Esophagus muscularis mucosa (tissue), 4 donors: ENCODE measurements around the gene TBC1D22A. TPM values are rescaled to one million over a fixed set of nuclear protein-coding genes. Genes with fewer than 3 reads are reported as not detected.

Source experiments
- DNase-seq: peaks from one replicate; pipeline ENCODE4 v3.0.0-alpha.2; 2017; ENCODE audit errors: extremely low spot score
- H3K27ac ChIP-seq, 4 donors: fragments of 200-600 bp; sonication (generic); replicated peaks in 1 of 4; 1 replicate in 3 of 4; 2 replicates in 1 of 4; pipeline ENCODE4 v1.5.1; 2016 to 2019; ENCODE audit warnings: mild to moderate bottlenecking in 1 of 4
- H3K27me3 ChIP-seq, 4 donors: fragments of 200-600 bp; sonication (generic); one replicate each; pipeline versions ENCODE4 v1.5.1 to v1.6.0; 2016 to 2019
- H3K36me3 ChIP-seq, 4 donors: fragments of 200-600 bp; sonication (generic); one replicate each; pipeline ENCODE4 v1.5.1; 2016 to 2019
- H3K4me1 ChIP-seq, 4 donors: fragments of 200-600 bp; sonication (generic); one replicate each; pipeline ENCODE4 v1.5.1; 2016 to 2019
- H3K4me3 ChIP-seq, 4 donors: fragments of 200-600 bp; sonication (generic); 1 replicate in 2 of 4; 2 replicates in 2 of 4; pipeline ENCODE4 v1.5.1; 2016 to 2019; ENCODE audit warnings: mild to moderate bottlenecking in 4 of 4, moderate library complexity in 1 of 4
- H3K9me3 ChIP-seq, 4 donors: fragments of 200-600 bp; sonication (generic); 1 replicate in 3 of 4; 2 replicates in 1 of 4; pipeline ENCODE4 v1.5.1; 2016 to 2019
- CTCF ChIP-seq, 3 experiments: fragments of 200-600 bp in 2 of 3; fragments of 450-650 bp in 1 of 3; sonication (generic) in 2 of 3; IDR thresholded peaks; one replicate each; pipeline ENCODE4 v1.5.1; 2017 to 2019; ENCODE audit warnings: antibody characterized with exemption in 3 of 3, mild to moderate bottlenecking in 2 of 3, moderate library complexity in 1 of 3
- EP300 ChIP-seq: sonication (generic); formaldehyde crosslinking; IDR thresholded peaks from one replicate; pipeline ENCODE4 v1.6.1; 2017; ENCODE audit warnings: antibody characterized with exemption
- POLR2A ChIP-seq: fragments of 450-650 bp; IDR thresholded peaks from one replicate; pipeline ENCODE4 v1.6.1; 2017; ENCODE audit warnings: antibody characterized with exemption, moderate library complexity, mild to moderate bottlenecking, low read depth
- POLR2AphosphoS5 ChIP-seq, 2 donors: sonication (generic); formaldehyde crosslinking; IDR thresholded peaks; one replicate each; pipeline ENCODE4 v1.6.1; 2017; ENCODE audit warnings: antibody characterized with exemption in 2 of 2
- WGBS: methylation state at CpG from one replicate; pipeline ENCODE4 v1.1.5; 2018; 5-methylcytosine and 5-hydroxymethylcytosine counted together
- intact Hi-C: fragments of 100-400 bp; cut with DNase I; formaldehyde crosslinking; loops from one replicate; pipeline ENCODE4 v1.15.1; 2023
- total RNA-seq, 4 donors: library from RNA; depleted of rRNA; stranded (reverse); fragments of >200 nt; gene quantifications; one replicate each; pipeline versions ENCODE4 v1.1.0 to v1.2.1, GENCODE V29; 2016

The TBC1D22A gene
- total RNA-seq, 4 donors from 2014 or later = 15.2 to 20.7 (median 18.8) TPM

GRCh38 chr22:47210112-47210657 is 447.7 kb downstream of the TBC1D22A start:
- Histone ChIP-seq H3K36me3 (no peaks in the 10 kb centered on the region), H3K4me3 (no peak overlapping the region), H3K4me1 (no peaks in the 10 kb centered on the region), H3K27me3 (peaks cover 0 to 33% (median 0%) of the 10 kb centered on the region in 4 donors), H3K9me3 (no peaks in the 10 kb centered on the region), H3K27ac (no peak overlapping the region)
- TF ChIP-seq POLR2A = no peak
- intact Hi-C loops = no loop called here
- WGBS = 95% methylated on average over 16 of the region's 19 CpGs
- DNase-seq = no peak

- DNase-seq = no peak
- H3K4me3 ChIP-seq = no peak overlapping the region
- 91% methylated on average over 9 of the region's 9 CpGs for WGBS
- H3K36me3 ChIP-seq = no peaks in the 10 kb centered on the region
- H3K27me3 ChIP-seq = peaks cover 0 to 28% (median 0%) of the 10 kb centered on the region in 4 donors
- intact Hi-C loops = no loop called here
- TF ChIP-seq POLR2AphosphoS5 (IDR thresholded peaks at IDR 0.05) (no peak), POLR2A (no peak), CTCF (IDR thresholded peaks at IDR 0.05) (no peak), EP300 (no peak)
- H3K4me1 ChIP-seq = no peaks in the 10 kb centered on the region
- no peaks in the 10 kb centered on the region for H3K9me3 ChIP-seq
- no peak overlapping the region for H3K27ac ChIP-seq
Observed at GRCh38 chr22:47210686-47211085, 448.2 kb downstream of the TBC1D22A start.

- no peak for DNase-seq
- intact Hi-C loops = no loop called here
Observed at GRCh38 chr22:47213571-47214230, 451.3 kb downstream of the TBC1D22A start.

GRCh38 chr22:47215851-47216250 is 453.4 kb downstream of the TBC1D22A start:
- no peak overlapping the region for H3K27ac ChIP-seq
- no peaks in the 10 kb centered on the region for H3K4me1 ChIP-seq
- H3K27me3 ChIP-seq = peaks cover 0 to 7% (median 0%) of the 10 kb centered on the region in 4 donors
- TF ChIP-seq POLR2AphosphoS5 (IDR thresholded peaks at IDR 0.05) = no peak
- TF ChIP-seq CTCF (IDR thresholded peaks at IDR 0.05) = no peak
- TF ChIP-seq POLR2A = no peak
- no peak for TF ChIP-seq EP300
- intact Hi-C loops = no loop called here
- no peak for DNase-seq
- no peaks in the 10 kb centered on the region for H3K36me3 ChIP-seq
- 86% methylated on average over 5 of the region's 5 CpGs for WGBS
- H3K4me3 ChIP-seq = no peak overlapping the region
- no peaks in the 10 kb centered on the region for H3K9me3 ChIP-seq

More at GRCh38 chr22:47213571-47214230, 451.3 kb downstream of the TBC1D22A start:
- no peak overlapping the region for H3K27ac ChIP-seq
- H3K36me3 ChIP-seq = no peaks in the 10 kb centered on the region
- H3K9me3 ChIP-seq = no peaks in the 10 kb centered on the region
- WGBS = 71% methylated on average over 13 of the region's 16 CpGs
- no peaks in the 10 kb centered on the region for H3K4me1 ChIP-seq
- H3K4me3 ChIP-seq = no peak overlapping the region
- TF ChIP-seq POLR2AphosphoS5 (IDR thresholded peaks at IDR 0.05) (no peak), EP300 (no peak), CTCF (IDR thresholded peaks at IDR 0.05) (peak; percentile 39 to 62 (median 40)), POLR2A (no peak)
- H3K27me3 ChIP-seq = peaks cover 0 to 5% (median 0%) of the 10 kb centered on the region in 4 donors

GRCh38 chr22:47218671-47219070 is 456.2 kb downstream of the TBC1D22A start:
- no peak overlapping the region for H3K27ac ChIP-seq
- H3K27me3 ChIP-seq = peaks cover 0 to 7% (median 0%) of the 10 kb centered on the region in 4 donors
- intact Hi-C loops = no loop called here
- H3K9me3 ChIP-seq = no peaks in the 10 kb centered on the region
- no peaks in the 10 kb centered on the region for H3K4me1 ChIP-seq
- no peak for TF ChIP-seq CTCF (IDR thresholded peaks at IDR 0.05)
- TF ChIP-seq POLR2A = no peak
- no peak for TF ChIP-seq EP300
- TF ChIP-seq POLR2AphosphoS5 (IDR thresholded peaks at IDR 0.05) = no peak
- H3K4me3 ChIP-seq = no peak overlapping the region
- peak; percentile 89 for DNase-seq
- 95% methylated on average over 15 of the region's 15 CpGs for WGBS
- no peaks in the 10 kb centered on the region for H3K36me3 ChIP-seq
